Endodermal cell (in vitro differentiated cells): Measurements from ENCODE around the gene TMPRSS11A. TPM values are rescaled to one million over a fixed set of nuclear protein-coding genes. Genes with fewer than 3 reads are reported as not detected.

ENCODE experiments used
- DNase-seq: peaks from one replicate; pipeline ENCODE4 v3.0.0-alpha.2; 2017
- H3K27ac ChIP-seq: 2 replicates; pipeline ENCODE4 v1.5.1; 2013; ENCODE audit warnings: mild to moderate bottlenecking, low read depth, low read length, moderate library complexity
- H3K27me3 ChIP-seq: 2 replicates; pipeline ENCODE4 v1.6.1; 2013; ENCODE audit warnings: mild to moderate bottlenecking, low read length, moderate library complexity; ENCODE audit not compliant: insufficient read depth, control insufficient read depth, poor library complexity, severe bottlenecking
- H3K36me3 ChIP-seq: 2 replicates; pipeline ENCODE4 v1.7.0; 2013; ENCODE audit warnings: mild to moderate bottlenecking, low read length, moderate library complexity; ENCODE audit not compliant: control insufficient read depth, insufficient read depth
- H3K4me1 ChIP-seq: one replicate; pipeline ENCODE4 v1.7.0; 2013; ENCODE audit warnings: low read length; ENCODE audit not compliant: control insufficient read depth, insufficient read depth
- H3K4me3 ChIP-seq: 2 replicates; pipeline ENCODE4 v1.5.1; 2013; ENCODE audit warnings: mild to moderate bottlenecking, low read length, moderate library complexity
- H3K9ac ChIP-seq: 2 replicates; pipeline ENCODE4 v1.6.1; 2013; ENCODE audit warnings: mild to moderate bottlenecking, low read length, moderate library complexity; ENCODE audit not compliant: poor library complexity, severe bottlenecking; ENCODE audit errors: extremely low read depth
- H3K9me3 ChIP-seq: 2 replicates; pipeline ENCODE4 v1.6.1; 2013; ENCODE audit warnings: mild to moderate bottlenecking, low read length, moderate library complexity; ENCODE audit not compliant: control insufficient read depth
- H3K27ac Mint-ChIP-seq: 2 replicates; pipeline ENCODE4 v1.8.0; 2020; ENCODE audit warnings: mixed read lengths
- H3K27me3 Mint-ChIP-seq: 2 replicates; pipeline ENCODE4 v1.8.0; 2021; ENCODE audit warnings: mild to moderate bottlenecking, mixed read lengths; ENCODE audit not compliant: insufficient read depth
- H3K36me3 Mint-ChIP-seq: 2 replicates; pipeline ENCODE4 v1.8.0; 2020; ENCODE audit warnings: low read depth, mixed read lengths
- H3K4me1 Mint-ChIP-seq: 2 replicates; pipeline ENCODE4 v1.8.0; 2020; ENCODE audit warnings: mixed read lengths
- H3K4me3 Mint-ChIP-seq: 2 replicates; pipeline ENCODE4 v1.8.0; 2020; ENCODE audit warnings: mild to moderate bottlenecking, moderate library complexity, mixed read lengths
- H3K9me3 Mint-ChIP-seq: 2 replicates; pipeline ENCODE4 v1.8.0; 2020; ENCODE audit warnings: mild to moderate bottlenecking, mixed read lengths
- CTCF ChIP-seq: fragments of 200-600 bp; sonication (generic); conservative IDR thresholded peaks from 2 replicates; pipeline ENCODE4 v1.5.0; 2021; ENCODE audit warnings: antibody characterized with exemption, mild to moderate bottlenecking
- WGBS, 2 experiments: methylation state at CpG; one replicate each; pipeline versions ENCODE4 v1.1.5 to v1.1.7; 2013; ENCODE audit warnings: missing lambda C conversion rate in 2 of 2, mixed read lengths in 1 of 2; ENCODE audit not compliant: insufficient coverage in 1 of 2, insufficient read length in 1 of 2; 5-methylcytosine and 5-hydroxymethylcytosine counted together
- total RNA-seq, 2 donors: library from RNA; stranded (reverse); fragmentation: NEBNext Ultra II Directional in 1 of 2; extraction: Animal tissue kit (Norgen Biotek cat#: 25700) in 1 of 2; gene quantifications; 2 replicates in 1 of 2; 3 replicates in 1 of 2; pipeline ENCODE4 v1.2.1, GENCODE V29; 2021

TMPRSS11A gene
- total RNA-seq, 2 donors from 2014 or later = not detected

- TF ChIP-seq CTCF = no peak
- H3K9ac ChIP-seq = no peak overlapping the region
- H3K27ac ChIP-seq = no peak overlapping the region
- Mint-ChIP-seq H3K36me3 (no peaks in the 10 kb centered on the region), H3K4me1 (peaks cover 2% of the 10 kb centered on the region), H3K4me3 (no peak overlapping the region), H3K27ac (no peak overlapping the region), H3K9me3 (no peaks in the 10 kb centered on the region), H3K27me3 (no peaks in the 10 kb centered on the region)
- H3K4me1 ChIP-seq = no peaks in the 10 kb centered on the region
- DNase-seq = no peak
- H3K36me3 ChIP-seq = no peaks in the 10 kb centered on the region
- no peaks in the 10 kb centered on the region for H3K27me3 ChIP-seq
- no peak overlapping the region for H3K4me3 ChIP-seq
- 77 to 86% methylated on average over 2 of the region's 2 CpGs for WGBS, 2 experiments
- H3K9me3 ChIP-seq = no peaks in the 10 kb centered on the region
These were observed 88.3 kb downstream of the TMPRSS11A start for GRCh38 chr4:67874986-67875385.

DNA sequence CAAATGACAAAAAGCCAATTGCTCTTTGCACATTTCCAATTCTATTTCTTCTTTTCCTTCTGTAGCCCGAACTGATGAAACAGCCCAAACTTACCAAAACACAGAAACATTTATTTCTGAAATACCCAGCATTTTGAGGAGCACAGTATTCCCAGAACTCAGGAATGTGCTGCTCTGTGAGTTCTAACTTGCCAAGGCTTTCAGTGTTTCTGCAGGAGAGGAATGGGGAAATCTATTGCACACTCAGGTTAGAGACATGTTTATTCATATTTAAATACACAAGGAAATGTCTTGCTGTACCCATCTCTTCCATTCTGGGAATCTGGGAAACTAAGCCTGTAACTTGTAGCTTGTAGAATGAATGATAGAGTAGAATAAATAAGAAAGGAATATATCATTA lies 90.2 kb downstream of the TMPRSS11A start:
- WGBS, 2 experiments = 77% methylated on average over 1 of the region's 1 CpG; no CpG with 5 or more reads in 1 of the 2 experiments
- H3K27ac Mint-ChIP-seq = no peak overlapping the region

DNA sequence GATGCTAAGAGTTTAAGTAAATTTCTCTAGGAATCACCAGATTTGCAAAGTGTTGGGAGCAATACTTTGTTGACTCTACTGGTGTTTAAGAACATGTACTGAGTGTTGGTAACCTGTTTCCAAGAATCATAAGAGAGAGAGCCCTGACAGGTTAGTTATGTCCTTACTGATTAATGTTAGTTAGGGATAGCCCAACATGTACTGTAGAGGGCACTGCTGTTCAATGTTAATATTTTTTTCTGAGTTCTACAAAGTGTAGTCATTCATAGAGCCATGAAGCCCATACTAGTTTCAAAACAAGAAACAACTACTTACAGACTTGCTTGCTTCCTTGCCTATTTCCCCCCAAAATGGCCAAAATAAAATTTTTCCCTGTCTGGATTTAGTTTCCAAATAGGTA lies 91.4 kb downstream of the TMPRSS11A start:
- peak; percentile 71 for TF ChIP-seq CTCF

More for the DNA sequence above, 90.2 kb downstream of the TMPRSS11A start:
- H3K27me3 Mint-ChIP-seq = no peaks in the 10 kb centered on the region
- Histone ChIP-seq H3K4me3 (no peak overlapping the region), H3K27ac (no peak overlapping the region), H3K9ac (no peak overlapping the region), H3K9me3 (no peaks in the 10 kb centered on the region), H3K4me1 (no peaks in the 10 kb centered on the region), H3K27me3 (no peaks in the 10 kb centered on the region), H3K36me3 (no peaks in the 10 kb centered on the region)
- no peaks in the 10 kb centered on the region for H3K36me3 Mint-ChIP-seq
- no peak for TF ChIP-seq CTCF
- H3K9me3 Mint-ChIP-seq = no peaks in the 10 kb centered on the region
- DNase-seq = no peak
- H3K4me3 Mint-ChIP-seq = no peak overlapping the region
- H3K4me1 Mint-ChIP-seq = peaks cover 2% of the 10 kb centered on the region

More for the DNA sequence above, 91.4 kb downstream of the TMPRSS11A start:
- H3K36me3 ChIP-seq = no peaks in the 10 kb centered on the region
- no peak for DNase-seq
- Mint-ChIP-seq H3K4me1 (peaks cover 2% of the 10 kb centered on the region), H3K36me3 (no peaks in the 10 kb centered on the region), H3K9me3 (no peaks in the 10 kb centered on the region), H3K27me3 (no peaks in the 10 kb centered on the region), H3K4me3 (no peak overlapping the region), H3K27ac (no peak overlapping the region)
- H3K27me3 ChIP-seq = no peaks in the 10 kb centered on the region
- no peak overlapping the region for H3K9ac ChIP-seq
- H3K27ac ChIP-seq = no peak overlapping the region
- no peak overlapping the region for H3K4me3 ChIP-seq
- no peaks in the 10 kb centered on the region for H3K4me1 ChIP-seq
- no peaks in the 10 kb centered on the region for H3K9me3 ChIP-seq
